LNCaP clone FGC (cell line): ENCODE measurements around the gene SOD2.

Experiments
- DNase-seq: peaks from one replicate; pipeline ENCODE4 v3.0.0-alpha.2; 2011; ENCODE audit warnings: low read depth
- H3K4me3 ChIP-seq: 2 replicates; pipeline ENCODE4 v1.5.1; 2011; ENCODE audit warnings: mild to moderate bottlenecking, low read depth, low read length, control low read depth
- TF ChIP-seq, protein P1 (sequence below): IDR thresholded peaks from 2 replicates; pipeline ENCODE4 v1.5.1; 2012; ENCODE audit warnings: mild to moderate bottlenecking; ENCODE audit not compliant: control insufficient read depth, insufficient read depth; ENCODE audit errors: extremely low read depth

SOD2 gene

DNA sequence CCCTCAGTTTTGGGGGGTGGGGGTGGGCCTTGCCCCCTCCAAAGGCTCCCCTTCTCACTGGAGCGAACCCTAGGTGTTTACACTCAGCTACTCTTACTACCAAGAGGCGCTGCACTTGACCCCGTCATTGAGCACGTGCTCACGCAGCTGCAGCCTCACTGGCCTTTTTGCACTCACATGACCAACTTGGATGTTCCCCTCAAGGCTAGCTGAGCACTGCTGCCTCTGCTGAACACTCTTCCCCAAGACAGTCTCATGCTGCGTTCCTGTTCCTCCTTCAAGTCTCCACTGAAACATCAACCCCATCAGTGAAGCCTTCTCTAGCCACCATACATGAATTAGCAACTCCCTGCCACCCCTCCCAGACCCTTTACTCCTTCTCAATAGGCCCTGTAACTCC, 4.0 kb downstream of the SOD2 start:
- no peak for DNase-seq
- H3K4me3 ChIP-seq: no peak overlapping the region
- TF ChIP-seq, protein P1, sequence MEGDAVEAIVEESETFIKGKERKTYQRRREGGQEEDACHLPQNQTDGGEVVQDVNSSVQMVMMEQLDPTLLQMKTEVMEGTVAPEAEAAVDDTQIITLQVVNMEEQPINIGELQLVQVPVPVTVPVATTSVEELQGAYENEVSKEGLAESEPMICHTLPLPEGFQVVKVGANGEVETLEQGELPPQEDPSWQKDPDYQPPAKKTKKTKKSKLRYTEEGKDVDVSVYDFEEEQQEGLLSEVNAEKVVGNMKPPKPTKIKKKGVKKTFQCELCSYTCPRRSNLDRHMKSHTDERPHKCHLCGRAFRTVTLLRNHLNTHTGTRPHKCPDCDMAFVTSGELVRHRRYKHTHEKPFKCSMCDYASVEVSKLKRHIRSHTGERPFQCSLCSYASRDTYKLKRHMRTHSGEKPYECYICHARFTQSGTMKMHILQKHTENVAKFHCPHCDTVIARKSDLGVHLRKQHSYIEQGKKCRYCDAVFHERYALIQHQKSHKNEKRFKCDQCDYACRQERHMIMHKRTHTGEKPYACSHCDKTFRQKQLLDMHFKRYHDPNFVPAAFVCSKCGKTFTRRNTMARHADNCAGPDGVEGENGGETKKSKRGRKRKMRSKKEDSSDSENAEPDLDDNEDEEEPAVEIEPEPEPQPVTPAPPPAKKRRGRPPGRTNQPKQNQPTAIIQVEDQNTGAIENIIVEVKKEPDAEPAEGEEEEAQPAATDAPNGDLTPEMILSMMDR: no peak

DNA sequence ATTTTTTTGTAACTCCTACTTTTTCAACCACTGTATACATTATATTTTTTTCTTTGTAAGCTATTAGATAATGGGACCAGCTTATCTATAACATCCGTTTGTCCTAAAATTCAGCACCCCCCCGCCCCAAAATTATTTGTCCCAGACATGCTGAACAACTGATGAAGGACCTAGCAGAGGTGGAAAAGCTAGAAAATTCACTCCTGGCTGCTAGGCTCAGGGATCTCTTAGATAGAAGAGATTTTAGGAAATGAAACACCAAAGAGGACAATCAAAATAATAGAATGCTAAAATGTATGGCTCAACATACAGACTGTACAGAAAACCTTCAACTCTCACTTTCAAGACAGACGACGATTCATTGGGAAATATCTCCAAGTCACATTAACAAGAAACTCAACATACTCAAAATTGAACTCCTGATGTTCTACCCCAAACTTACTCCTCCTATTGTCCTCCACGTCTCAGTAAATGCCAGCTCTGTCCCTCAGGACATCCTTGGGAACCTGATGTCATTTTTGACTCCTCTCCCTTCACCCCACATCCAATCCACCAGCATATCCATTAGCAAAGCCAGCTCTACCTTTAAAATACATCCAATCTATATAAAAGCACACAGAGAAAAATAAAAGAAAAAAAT, 4.7 kb downstream of the SOD2 start:
- no peak for DNase-seq
- TF ChIP-seq, protein P1: no peak
- H3K4me3 ChIP-seq: no peak overlapping the region

DNA sequence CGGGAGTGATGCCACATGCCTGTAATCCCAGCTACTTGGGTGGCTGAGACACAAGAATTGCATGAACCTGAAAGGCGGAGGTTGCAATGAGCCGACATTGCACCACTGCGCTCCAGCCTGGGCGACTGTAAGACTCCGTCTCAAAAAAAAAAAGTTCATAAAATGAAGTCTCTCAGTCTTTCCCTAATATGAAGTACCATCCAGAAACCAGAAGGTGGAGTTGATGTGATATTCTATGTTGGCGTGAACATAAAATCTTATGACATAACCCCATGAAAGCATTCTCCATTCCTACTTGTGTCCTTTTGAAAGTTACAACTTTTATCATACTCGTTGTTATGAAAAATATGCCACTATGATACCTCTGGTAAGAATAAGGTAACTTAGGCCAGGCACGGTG, 5.7 kb downstream of the SOD2 start:
- DNase-seq: no peak
- TF ChIP-seq, protein P1: no peak
- no peak overlapping the region for H3K4me3 ChIP-seq

DNA sequence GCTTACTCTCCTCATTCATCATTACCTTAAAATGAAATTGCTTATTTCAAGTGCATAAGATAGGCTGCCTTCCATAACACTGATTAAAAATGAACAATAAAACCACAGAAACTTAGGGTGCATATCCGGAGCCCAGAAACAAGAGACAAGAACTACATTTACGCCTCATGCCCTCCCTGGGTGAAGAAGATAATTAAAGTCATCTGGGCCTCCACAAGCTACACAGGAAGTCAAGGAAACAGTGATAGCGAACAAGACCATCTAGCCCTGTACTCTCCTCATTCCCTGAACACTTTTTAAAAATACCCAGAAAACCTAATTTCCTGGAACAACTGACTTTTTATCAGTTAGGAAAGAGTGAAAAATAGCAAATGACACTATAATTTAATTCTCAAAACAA, 6.3 kb downstream of the SOD2 start:
- TF ChIP-seq, protein P1: no peak
- no peak for DNase-seq
- H3K4me3 ChIP-seq: no peak overlapping the region

DNA sequence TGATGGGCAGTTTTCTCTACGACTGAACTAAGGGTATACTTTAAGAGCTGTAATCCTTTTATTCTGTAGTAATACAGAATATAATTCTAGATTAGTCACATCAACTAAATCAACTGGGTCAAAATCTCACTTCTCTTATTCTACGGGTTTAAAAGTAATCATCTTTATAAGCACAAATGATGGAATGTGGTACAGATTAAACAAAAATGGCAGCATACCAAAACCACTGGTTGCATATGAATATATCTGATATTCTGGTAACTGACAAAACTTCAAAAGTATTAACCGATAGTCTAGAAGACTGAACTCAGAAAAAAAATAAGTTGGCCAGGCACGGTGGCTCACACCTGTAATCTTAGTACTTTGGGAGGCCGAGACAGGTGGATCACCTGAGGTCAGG, 7.0 kb downstream of the SOD2 start:
- no peak for DNase-seq
- H3K4me3 ChIP-seq: no peak overlapping the region
- TF ChIP-seq, protein P1: no peak

DNA sequence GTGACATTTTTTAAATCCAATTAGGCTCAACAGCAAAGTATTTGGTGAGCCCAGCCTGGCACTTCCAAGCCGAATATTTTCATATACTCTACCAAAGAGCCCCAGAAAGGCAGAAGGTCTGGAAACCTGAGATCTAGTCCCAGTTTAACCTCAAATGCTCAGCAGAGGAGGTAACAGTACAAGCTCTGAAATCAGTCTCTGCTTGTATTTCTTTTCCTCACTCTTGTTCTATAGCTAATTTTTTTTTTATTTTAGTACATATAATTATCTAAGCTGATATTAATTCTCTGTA, 9.1 kb downstream of the SOD2 start:
- H3K4me3 ChIP-seq: no peak overlapping the region
- TF ChIP-seq, protein P1: no peak
- no peak for DNase-seq

DNA sequence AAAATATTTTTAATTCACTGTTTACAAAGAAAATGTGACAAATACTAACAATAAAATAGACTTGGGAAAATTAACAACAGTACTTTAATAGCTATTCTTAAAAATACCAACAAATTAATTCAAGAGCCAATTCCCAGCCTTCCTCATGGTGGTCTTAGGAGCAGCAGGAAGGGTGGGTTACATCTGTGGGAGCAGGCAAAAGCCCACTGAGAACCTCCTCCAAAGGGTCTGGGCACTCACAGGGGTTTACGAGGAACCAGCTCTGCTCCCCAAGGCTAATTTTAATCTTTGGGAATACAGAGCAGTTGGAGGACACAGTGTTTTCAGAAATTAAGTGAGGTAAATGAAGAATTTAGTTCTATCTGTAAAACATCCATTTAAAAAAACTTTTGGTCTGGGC, 10.2 kb downstream of the SOD2 start:
- TF ChIP-seq, protein P1: no peak
- H3K4me3 ChIP-seq: no peak overlapping the region
- no peak for DNase-seq
